ENCODE data around the gene LAMA2. TPM values are rescaled to one million over a fixed set of nuclear protein-coding genes. Genes with fewer than 3 reads are reported as not detected.

LAMA2 gene
- total RNA-seq, 1 experiment from 2014 or later = 0.02 TPM

DNA sequence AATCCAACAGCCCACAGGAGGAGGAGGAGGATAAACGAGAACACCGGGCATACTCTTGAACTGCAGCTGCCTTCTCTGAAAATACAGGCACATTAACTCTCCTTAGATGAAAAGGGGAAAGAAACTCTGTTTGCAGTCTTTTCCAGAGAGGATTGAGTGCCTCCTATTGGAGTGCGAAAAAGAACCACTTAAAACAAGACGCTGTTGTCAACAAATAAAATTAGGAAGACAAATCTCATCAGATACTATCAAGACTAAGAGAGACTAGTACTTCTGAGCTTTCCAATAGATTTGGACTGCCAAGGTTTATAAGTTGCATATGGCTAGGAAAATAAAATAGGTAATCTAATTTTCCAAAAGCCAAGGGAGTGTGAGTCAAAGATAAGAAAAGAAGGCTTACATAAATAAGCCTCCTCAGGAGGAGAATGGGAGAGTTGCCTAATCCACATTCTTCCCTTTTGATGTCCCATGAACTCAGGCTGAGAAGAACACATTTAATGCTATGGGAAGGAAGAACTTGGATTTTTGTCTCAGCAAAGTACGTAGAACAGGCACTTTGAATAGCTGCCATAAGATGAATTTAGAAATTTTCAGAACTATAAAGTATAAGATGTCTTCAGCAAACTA, 672.4 kb downstream of the LAMA2 start:
- Mint-ChIP-seq H3K9me3 (ENCODE audit: unreplicated experiment) (no peaks in the 10 kb centered on the region), H3K4me3 (ENCODE audit: unreplicated experiment) (no peak overlapping the region), H3K36me3 (ENCODE audit: insufficient read depth, unreplicated experiment) (no peaks in the 10 kb centered on the region), H3K27ac (ENCODE audit: unreplicated experiment) (no peak overlapping the region), H3K27me3 (ENCODE audit: insufficient read depth, unreplicated experiment) (no peaks in the 10 kb centered on the region), H3K4me1 (ENCODE audit: low read depth, unreplicated experiment) (peaks cover 16% of the 10 kb centered on the region)
- ChIA-PET POLR2A (no interaction called here), CTCF (no interaction called here)
- intact Hi-C loops (cut with micrococcal nuclease; ENCODE audit: unreplicated experiment) = no loop called here
- DNase-seq = no peak
- H3K27me3 ChIP-seq (replicated peaks; ENCODE audit: control insufficient read depth, insufficient read depth, low read length) = no peaks in the 10 kb centered on the region
- no peaks in the 10 kb centered on the region for H3K36me3 ChIP-seq (ENCODE audit: control insufficient read depth, insufficient read depth, low read length)
- no peak overlapping the region for H3K4me3 ChIP-seq (ENCODE audit: low read depth, low read length)
- H3K4me1 ChIP-seq = no peaks in the 10 kb centered on the region
- TF ChIP-seq CTCF (IDR thresholded peaks at IDR 0.05; ENCODE audit: insufficient read depth in 1 of 2, low read depth in 1 of 2, low read length in 1 of 2, severe bottlenecking in 1 of 2, unreplicated experiment in 1 of 2) = no peak
- BruUV-seq (replicated peaks) = no TSS peak
- no peaks in the 10 kb centered on the region for H3K9me3 ChIP-seq

DNA sequence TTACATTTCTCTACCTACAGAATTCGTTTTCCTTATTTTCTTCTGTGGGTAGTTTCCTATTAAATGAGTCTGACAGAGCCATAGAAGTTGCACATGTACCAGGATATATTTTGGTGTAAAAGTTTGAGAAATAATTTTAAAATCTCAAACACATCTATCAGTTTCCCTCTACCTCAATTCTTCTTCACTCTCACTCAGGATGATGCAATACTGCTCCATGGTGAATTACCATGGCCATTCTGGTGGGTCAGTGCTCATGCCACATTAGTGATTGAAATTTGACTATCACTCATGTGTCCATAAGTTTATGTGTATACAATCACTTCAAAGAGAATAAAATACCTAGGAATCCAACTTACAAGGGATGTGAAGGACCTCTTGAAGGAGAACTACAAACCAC, 675.3 kb downstream of the LAMA2 start:
- Histone ChIP-seq H3K36me3 (ENCODE audit: control insufficient read depth, insufficient read depth, low read length) (no peaks in the 10 kb centered on the region), H3K27me3 (replicated peaks; ENCODE audit: control insufficient read depth, insufficient read depth, low read length) (no peaks in the 10 kb centered on the region), H3K4me1 (no peaks in the 10 kb centered on the region), H3K4me3 (ENCODE audit: low read depth, low read length) (no peak overlapping the region), H3K9me3 (no peaks in the 10 kb centered on the region)
- Mint-ChIP-seq H3K4me1 (ENCODE audit: low read depth, unreplicated experiment) (peaks cover 16% of the 10 kb centered on the region), H3K27ac (ENCODE audit: unreplicated experiment) (no peak overlapping the region), H3K27me3 (ENCODE audit: insufficient read depth, unreplicated experiment) (no peaks in the 10 kb centered on the region), H3K4me3 (ENCODE audit: unreplicated experiment) (no peak overlapping the region), H3K9me3 (ENCODE audit: unreplicated experiment) (no peaks in the 10 kb centered on the region), H3K36me3 (ENCODE audit: insufficient read depth, unreplicated experiment) (no peaks in the 10 kb centered on the region)
- DNase-seq = no peak
- no TSS peak for BruUV-seq (replicated peaks)
- ChIA-PET CTCF (no interaction called here), POLR2A (no interaction called here)
- no peak for TF ChIP-seq CTCF (IDR thresholded peaks at IDR 0.05; ENCODE audit: insufficient read depth in 1 of 2, low read depth in 1 of 2, low read length in 1 of 2, severe bottlenecking in 1 of 2, unreplicated experiment in 1 of 2)
- intact Hi-C loops (cut with micrococcal nuclease; ENCODE audit: unreplicated experiment) = no loop called here

GRCh38 chr6:129565366-129565765, 682.4 kb downstream of the LAMA2 start:
- no peaks in the 10 kb centered on the region for H3K9me3 ChIP-seq
- peaks cover 7% of the 10 kb centered on the region for H3K9me3 Mint-ChIP-seq (ENCODE audit: unreplicated experiment)
- peak; percentile 45 to 70 for DNase-seq
- no peak for TF ChIP-seq CTCF (IDR thresholded peaks at IDR 0.05; ENCODE audit: insufficient read depth in 1 of 2, low read depth in 1 of 2, low read length in 1 of 2, severe bottlenecking in 1 of 2, unreplicated experiment in 1 of 2)
- H3K4me1 Mint-ChIP-seq (ENCODE audit: low read depth, unreplicated experiment) = peaks cover 27% of the 10 kb centered on the region
- no TSS peak for BruUV-seq (replicated peaks)
- CTCF ChIA-PET = interaction anchor here (0.7 to 2.7 kb wide), 4 partner anchors 10 to 95 kb away, joined by 3 to 13 read pairs (median 5); no protein-coding TSS in a partner anchor
- H3K36me3 Mint-ChIP-seq (ENCODE audit: insufficient read depth, unreplicated experiment) = peaks cover 6% of the 10 kb centered on the region
- H3K27me3 Mint-ChIP-seq (ENCODE audit: insufficient read depth, unreplicated experiment) = no peaks in the 10 kb centered on the region
- no peaks in the 10 kb centered on the region for H3K27me3 ChIP-seq (replicated peaks; ENCODE audit: control insufficient read depth, insufficient read depth, low read length)
- peak overlapping the region; percentile 42 for H3K27ac Mint-ChIP-seq (ENCODE audit: unreplicated experiment)
- intact Hi-C loops (cut with micrococcal nuclease; ENCODE audit: unreplicated experiment) = loop anchor here (1.0 kb wide), 1 partner anchor 20 kb away; no protein-coding TSS in a partner anchor
- POLR2A ChIA-PET = interaction anchor here (0.6 kb wide), 1 partner anchor 76 kb away, joined by 3 read pairs; no protein-coding TSS in a partner anchor
- peaks cover 31% of the 10 kb centered on the region for H3K4me1 ChIP-seq
- H3K4me3 ChIP-seq (ENCODE audit: low read depth, low read length) = no peak overlapping the region
- H3K36me3 ChIP-seq (ENCODE audit: control insufficient read depth, insufficient read depth, low read length) = no peaks in the 10 kb centered on the region
- peak overlapping the region; percentile 4 for H3K4me3 Mint-ChIP-seq (ENCODE audit: unreplicated experiment)
